Thyroid gland (tissue), 4 donors: ENCODE measurements around the gene CLEC1A.

Source experiments
- CTCF ChIP-seq, 6 experiments: fragments of 200-600 bp in 3 of 6; fragments of 450-650 bp in 3 of 6; sonication (generic) in 3 of 6; IDR thresholded peaks; one replicate each; pipeline ENCODE4 v1.5.1; 2016 to 2019; ENCODE audit warnings: antibody characterized with exemption in 6 of 6, mild to moderate bottlenecking in 2 of 6, inconsistent platforms in 1 of 6, moderate library complexity in 1 of 6
- POLR2A ChIP-seq, 2 donors: fragments of 450-650 bp; IDR thresholded peaks; one replicate each; pipeline ENCODE4 v1.6.1; 2017; ENCODE audit warnings: antibody characterized with exemption in 2 of 2, mild to moderate bottlenecking in 2 of 2, moderate library complexity in 1 of 2

- no peak for TF ChIP-seq CTCF (IDR thresholded peaks at IDR 0.05)
- no peak for TF ChIP-seq POLR2A (IDR thresholded peaks at IDR 0.05)
Measured at GRCh38 chr12:10119066-10119465, 20.3 kb upstream of the CLEC1A start.
